IPS-18a (cell line): Measurements from ENCODE around the gene ZFY.

Experiments
- H3K27ac ChIP-seq: one replicate; pipeline ENCODE4 v1.5.1; 2013; ENCODE audit warnings: low read length
- H3K27me3 ChIP-seq: one replicate; pipeline ENCODE4 v1.6.1; 2013; ENCODE audit warnings: mild to moderate bottlenecking, low read length; ENCODE audit not compliant: control insufficient read depth, insufficient read depth
- H3K36me3 ChIP-seq: one replicate; pipeline ENCODE4 v1.6.1; 2013; ENCODE audit warnings: low read depth, low read length; ENCODE audit not compliant: control insufficient read depth
- H3K4me1 ChIP-seq: one replicate; pipeline ENCODE4 v1.6.1; 2013; ENCODE audit warnings: low read depth, low read length; ENCODE audit not compliant: control insufficient read depth
- H3K4me3 ChIP-seq: one replicate; pipeline ENCODE4 v1.5.1; 2013; ENCODE audit warnings: low read length
- H3K9ac ChIP-seq: one replicate; pipeline ENCODE4 v1.6.1; 2013; ENCODE audit warnings: mild to moderate bottlenecking, low read length, moderate library complexity
- H3K9me3 ChIP-seq: one replicate; pipeline ENCODE4 v1.6.1; 2013; ENCODE audit warnings: low read depth, low read length; ENCODE audit not compliant: control insufficient read depth

The ZFY gene

DNA sequence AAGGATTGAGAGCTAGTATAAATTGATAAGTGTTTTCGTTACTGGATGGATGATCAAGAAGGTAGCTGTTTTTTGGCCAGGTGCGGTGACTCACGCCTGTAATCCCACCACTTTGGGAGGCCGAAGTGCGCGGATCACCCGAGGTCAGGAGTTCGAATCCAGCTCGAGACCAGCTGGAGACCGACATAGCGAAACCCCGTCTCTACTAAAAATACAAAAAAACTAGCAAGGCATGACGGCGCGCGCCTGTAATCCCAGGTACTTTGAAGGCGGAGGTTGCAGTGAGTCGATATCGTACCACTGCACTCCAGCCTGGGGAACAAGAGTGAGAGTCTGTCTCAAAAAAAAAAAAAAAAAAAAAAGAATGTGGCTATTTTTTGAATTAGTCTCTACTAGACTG is 2.0 kb downstream of the ZFY start:
- Histone ChIP-seq H3K4me1 (no peaks in the 10 kb centered on the region), H3K36me3 (no peaks in the 10 kb centered on the region), H3K4me3 (no peak overlapping the region)

GRCh38 chrY:2949590-2950252 is 14.5 kb downstream of the ZFY start:
- Histone ChIP-seq H3K36me3 (no peaks in the 10 kb centered on the region), H3K9me3 (no peaks in the 10 kb centered on the region), H3K4me1 (no peaks in the 10 kb centered on the region), H3K4me3 (no peak overlapping the region), H3K9ac (no peak overlapping the region), H3K27me3 (no peaks in the 10 kb centered on the region), H3K27ac (no peak overlapping the region)

More for the DNA sequence above, 2.0 kb downstream of the ZFY start:
- H3K27ac ChIP-seq, result no peak overlapping the region
- H3K27me3 ChIP-seq, result no peaks in the 10 kb centered on the region
- no peak overlapping the region for H3K9ac ChIP-seq
- no peaks in the 10 kb centered on the region for H3K9me3 ChIP-seq

- H3K9me3 ChIP-seq, result no peaks in the 10 kb centered on the region
- no peak overlapping the region for H3K27ac ChIP-seq
- H3K9ac ChIP-seq, result no peak overlapping the region
- no peaks in the 10 kb centered on the region for H3K36me3 ChIP-seq
- no peaks in the 10 kb centered on the region for H3K4me1 ChIP-seq
- H3K27me3 ChIP-seq, result no peaks in the 10 kb centered on the region
- H3K4me3 ChIP-seq, result no peak overlapping the region
Measured at GRCh38 chrY:2950655-2951054, 15.5 kb downstream of the ZFY start.

GRCh38 chrY:2952912-2953311 is 17.7 kb downstream of the ZFY start:
- Histone ChIP-seq H3K27ac (no peak overlapping the region), H3K27me3 (no peaks in the 10 kb centered on the region), H3K4me1 (no peaks in the 10 kb centered on the region), H3K9me3 (no peaks in the 10 kb centered on the region), H3K36me3 (no peaks in the 10 kb centered on the region), H3K9ac (no peak overlapping the region), H3K4me3 (no peak overlapping the region)

DNA sequence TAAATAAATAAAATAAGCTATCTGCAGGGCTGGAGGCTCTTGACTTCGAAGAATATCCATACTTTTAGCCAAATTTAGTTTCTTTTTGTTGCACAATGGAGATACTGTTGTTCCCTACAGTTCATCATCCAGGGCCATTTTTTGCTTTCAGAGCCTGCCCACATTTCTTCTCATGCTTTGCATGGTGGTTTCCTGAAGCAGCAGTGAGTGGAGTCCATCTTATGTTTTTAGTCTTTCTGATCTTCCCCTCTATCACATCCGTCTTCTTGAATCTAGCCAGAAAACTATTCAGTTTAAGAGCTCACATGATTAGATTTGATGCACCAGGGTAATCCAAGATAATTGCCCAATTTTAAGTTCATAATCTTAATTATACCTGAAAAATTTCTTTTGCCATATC is 19.6 kb downstream of the ZFY start:
- Histone ChIP-seq H3K9ac (no peak overlapping the region), H3K36me3 (no peaks in the 10 kb centered on the region), H3K4me1 (no peaks in the 10 kb centered on the region), H3K27me3 (no peaks in the 10 kb centered on the region), H3K27ac (no peak overlapping the region), H3K4me3 (no peak overlapping the region), H3K9me3 (no peaks in the 10 kb centered on the region)

DNA sequence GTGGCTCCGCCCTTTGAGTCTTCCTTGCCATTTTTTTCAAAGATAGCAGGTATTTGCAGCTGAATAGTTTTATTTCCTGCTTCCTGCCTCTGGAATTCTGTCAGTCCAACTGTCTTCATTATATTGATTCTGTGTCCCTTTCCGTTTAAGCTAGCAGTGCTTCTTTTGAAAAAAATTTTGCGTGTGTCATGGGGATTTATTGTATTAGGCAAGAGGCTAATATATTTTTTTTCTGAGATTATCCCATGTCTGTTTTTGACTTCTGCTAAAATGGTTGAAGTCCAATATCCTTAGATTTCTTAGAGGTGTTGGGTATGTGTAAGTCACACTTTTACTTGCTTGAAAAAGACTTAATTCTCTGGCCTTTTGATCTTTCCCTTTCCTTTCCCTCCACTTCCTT is 20.4 kb downstream of the ZFY start:
- no peak overlapping the region for H3K9ac ChIP-seq

GRCh38 chrY:2962061-2962460 is 26.9 kb downstream of the ZFY start:
- no peaks in the 10 kb centered on the region for H3K4me1 ChIP-seq
- no peak overlapping the region for H3K27ac ChIP-seq
- H3K4me3 ChIP-seq, result no peak overlapping the region
- H3K9ac ChIP-seq, result no peak overlapping the region
- no peaks in the 10 kb centered on the region for H3K9me3 ChIP-seq
- no peaks in the 10 kb centered on the region for H3K27me3 ChIP-seq
- H3K36me3 ChIP-seq, result no peaks in the 10 kb centered on the region

More for the DNA sequence above, 20.4 kb downstream of the ZFY start:
- no peaks in the 10 kb centered on the region for H3K36me3 ChIP-seq
- no peaks in the 10 kb centered on the region for H3K4me1 ChIP-seq
- no peak overlapping the region for H3K27ac ChIP-seq
- no peaks in the 10 kb centered on the region for H3K27me3 ChIP-seq
- H3K4me3 ChIP-seq, result no peak overlapping the region
- H3K9me3 ChIP-seq, result no peaks in the 10 kb centered on the region

DNA sequence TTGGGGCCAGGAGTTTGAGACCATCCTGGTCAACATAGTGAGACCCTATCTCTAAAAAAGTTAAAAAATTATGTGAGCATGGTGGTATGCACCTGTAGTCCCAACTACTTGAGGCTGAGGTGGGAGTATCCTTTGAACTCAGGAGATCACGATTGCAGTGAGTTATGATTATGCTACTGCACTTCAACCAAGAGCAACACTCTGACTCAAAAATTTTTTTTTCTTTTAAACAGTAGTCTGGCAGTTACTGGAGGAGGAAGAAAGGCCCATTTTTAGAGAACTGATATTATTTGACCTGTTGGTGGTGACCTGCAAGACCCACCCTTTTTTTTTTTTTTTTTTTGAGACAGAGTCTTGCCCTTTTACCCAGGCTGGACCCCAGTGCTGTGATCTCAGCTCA is 29.6 kb downstream of the ZFY start:
- H3K9ac ChIP-seq, result no peak overlapping the region
- H3K9me3 ChIP-seq, result no peaks in the 10 kb centered on the region
- H3K4me1 ChIP-seq, result no peaks in the 10 kb centered on the region
- no peak overlapping the region for H3K4me3 ChIP-seq
- H3K27ac ChIP-seq, result no peak overlapping the region
- no peaks in the 10 kb centered on the region for H3K36me3 ChIP-seq
- H3K27me3 ChIP-seq, result no peaks in the 10 kb centered on the region

DNA sequence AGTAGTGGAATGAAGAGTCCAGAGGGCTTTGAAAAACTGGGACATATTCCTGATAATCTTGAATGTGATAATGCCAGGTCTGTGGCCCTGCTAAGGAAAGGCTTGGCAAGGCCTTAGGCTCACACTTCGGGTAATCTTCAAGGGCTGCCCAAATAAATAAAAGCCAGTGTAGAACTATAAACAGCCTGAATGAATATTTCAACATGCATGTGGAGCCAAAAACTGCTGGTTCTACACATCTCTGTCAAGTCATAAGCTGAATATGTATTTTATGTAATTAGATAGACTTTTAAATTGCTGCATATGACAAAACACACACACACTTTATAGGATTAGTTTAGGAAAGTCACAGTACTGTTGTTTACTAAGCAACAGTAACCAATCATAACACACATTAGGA is 30.4 kb downstream of the ZFY start:
- no peak overlapping the region for H3K9ac ChIP-seq
- H3K27me3 ChIP-seq, result no peaks in the 10 kb centered on the region
- no peak overlapping the region for H3K27ac ChIP-seq
- no peaks in the 10 kb centered on the region for H3K4me1 ChIP-seq
- H3K36me3 ChIP-seq, result no peaks in the 10 kb centered on the region
- H3K9me3 ChIP-seq, result no peaks in the 10 kb centered on the region
- no peak overlapping the region for H3K4me3 ChIP-seq

GRCh38 chrY:2969561-2969960 is 34.4 kb downstream of the ZFY start:
- H3K4me3 ChIP-seq, result no peak overlapping the region
- no peaks in the 10 kb centered on the region for H3K36me3 ChIP-seq
- no peaks in the 10 kb centered on the region for H3K9me3 ChIP-seq
- no peak overlapping the region for H3K27ac ChIP-seq
- no peak overlapping the region for H3K9ac ChIP-seq
- H3K4me1 ChIP-seq, result no peaks in the 10 kb centered on the region
- no peaks in the 10 kb centered on the region for H3K27me3 ChIP-seq

DNA sequence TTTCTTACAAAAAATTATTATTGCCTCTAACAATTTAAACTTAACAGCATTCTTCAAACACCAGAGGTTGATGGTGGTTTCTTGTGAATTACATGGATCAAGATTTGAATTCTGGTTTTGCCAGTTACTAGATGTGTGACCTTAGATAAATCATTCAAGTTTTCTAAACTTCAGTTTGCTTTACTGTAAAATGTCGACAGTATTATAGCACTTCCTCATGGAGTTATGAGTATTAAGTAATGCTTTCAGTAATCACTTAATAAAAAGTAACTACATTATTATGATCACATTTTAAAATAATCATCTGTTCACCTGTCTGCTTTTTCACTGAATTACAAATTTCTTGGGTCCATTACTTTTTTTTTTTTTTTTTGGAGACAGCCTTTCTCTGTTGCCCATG is 37.5 kb downstream of the ZFY start:
- Histone ChIP-seq H3K4me1 (no peaks in the 10 kb centered on the region), H3K36me3 (no peaks in the 10 kb centered on the region), H3K9ac (no peak overlapping the region), H3K27me3 (no peaks in the 10 kb centered on the region), H3K4me3 (no peak overlapping the region), H3K9me3 (no peaks in the 10 kb centered on the region), H3K27ac (no peak overlapping the region)

- H3K27me3 ChIP-seq, result no peaks in the 10 kb centered on the region
- H3K4me3 ChIP-seq, result no peak overlapping the region
- H3K9me3 ChIP-seq, result no peaks in the 10 kb centered on the region
- H3K36me3 ChIP-seq, result no peaks in the 10 kb centered on the region
- no peak overlapping the region for H3K9ac ChIP-seq
- H3K27ac ChIP-seq, result no peak overlapping the region
- no peaks in the 10 kb centered on the region for H3K4me1 ChIP-seq
Measured at GRCh38 chrY:2973110-2973751, 38.0 kb downstream of the ZFY start.
